H1 (cell line): ENCODE results near the gene ANK3. TPM values are rescaled to one million over a fixed set of nuclear protein-coding genes. Genes with fewer than 3 reads are reported as not detected.

Source experiments
- CTCF ChIA-PET: fragments of 300-600 bp; sonication (Branson Sonifier 250); formaldehyde crosslinking; loops from one replicate; lab custom pipeline; 2021; ENCODE audit not compliant: partially characterized antibody; lab: Charles Lee
- POLR2A ChIA-PET: fragments of 300-600 bp; sonication (Branson Sonifier 250); formaldehyde crosslinking; loops from one replicate; lab custom pipeline; 2021; ENCODE audit warnings: inconsistent platforms; ENCODE audit not compliant: partially characterized antibody; lab: Charles Lee
- DNase-seq, 2 experiments: peaks; one replicate each; pipeline versions ENCODE4 v3.0.0 to v3.0.0-alpha.2; 2010 to 2022; ENCODE audit warnings: low spot score in 2 of 2, low read depth in 1 of 2, mixed read lengths in 1 of 2
- FAIRE-seq: peaks from 2 replicates; lab custom pipeline; 2011; peaks lifted over from hg19 to GRCh38; lab: Jason Lieb, UNC
- H2AFZ ChIP-seq: 2 replicates; pipeline ENCODE4 v1.8.1; 2012; ENCODE audit warnings: low read length, inconsistent platforms
- H2AK5ac ChIP-seq: 2 replicates; pipeline ENCODE4 v1.6.1; 2013; ENCODE audit warnings: low read depth, low read length
- H2BK120ac ChIP-seq: replicated peaks from 2 replicates; pipeline ENCODE3; 2013; ENCODE audit warnings: low read depth, low read length, inconsistent platforms
- H2BK12ac ChIP-seq: 2 replicates; pipeline ENCODE4 v1.6.1; 2013; ENCODE audit warnings: low read depth, low read length
- H2BK15ac ChIP-seq: 2 replicates; pipeline ENCODE4 v1.6.1; 2013; ENCODE audit warnings: low read length
- H2BK20ac ChIP-seq: 2 replicates; pipeline ENCODE4 v1.6.1; 2013; ENCODE audit warnings: low read length
- H2BK5ac ChIP-seq: 2 replicates; pipeline ENCODE4 v1.6.1; 2013; ENCODE audit warnings: low read depth, low read length
- H3K14ac ChIP-seq: 2 replicates; pipeline ENCODE4 v1.6.1; 2013; ENCODE audit warnings: inconsistent platforms; ENCODE audit not compliant: insufficient read length
- H3K18ac ChIP-seq: 2 replicates; pipeline ENCODE4 v1.6.1; 2013; ENCODE audit warnings: low read length; ENCODE audit errors: extremely low read depth
- H3K23ac ChIP-seq: 2 replicates; pipeline ENCODE4 v1.6.1; 2013; ENCODE audit warnings: inconsistent platforms; ENCODE audit not compliant: insufficient read length
- H3K23me2 ChIP-seq: 2 replicates; pipeline ENCODE4 v1.6.1; 2013; ENCODE audit warnings: low read depth, low read length
- H3K27ac ChIP-seq: 2 replicates; pipeline ENCODE4 v1.6.1; 2011; ENCODE audit warnings: low read depth, low read length, inconsistent platforms
- H3K27me3 ChIP-seq, 4 experiments: replicated peaks in 1 of 4; 1 replicate in 1 of 4; 2 replicates in 3 of 4; pipeline versions ENCODE4 v1.6.1 to v1.8.1; 2011 to 2013; ENCODE audit warnings: low read length in 3 of 4, mild to moderate bottlenecking in 3 of 4, inconsistent platforms in 2 of 4, mixed read lengths in 2 of 4, moderate library complexity in 1 of 4; ENCODE audit not compliant: control insufficient read depth in 3 of 4, insufficient read depth in 3 of 4; ENCODE audit errors: extremely low read depth in 1 of 4
- H3K36me3 ChIP-seq, 4 experiments: 2 replicates each; pipeline versions ENCODE4 v1.6.1 to v1.8.1; 2011 to 2013; ENCODE audit warnings: mild to moderate bottlenecking in 4 of 4, low read length in 3 of 4, moderate library complexity in 2 of 4, control low read depth in 1 of 4, inconsistent platforms in 1 of 4; ENCODE audit not compliant: insufficient read depth in 4 of 4, control insufficient read depth in 2 of 4
- H3K4ac ChIP-seq: replicated peaks from 2 replicates; pipeline ENCODE3; 2013; ENCODE audit warnings: low read length, low read depth, mixed read lengths, inconsistent platforms; ENCODE audit not compliant: insufficient read length
- H3K4me1 ChIP-seq, 4 experiments: replicated peaks in 1 of 4; 1 replicate in 1 of 4; 2 replicates in 3 of 4; pipeline versions ENCODE4 v1.6.1 to v1.8.1; 2011 to 2013; ENCODE audit warnings: low read length in 3 of 4, inconsistent platforms in 2 of 4, mixed read lengths in 1 of 4; ENCODE audit not compliant: insufficient read depth in 4 of 4, control insufficient read depth in 3 of 4
- H3K4me2 ChIP-seq, 2 experiments: 2 replicates each; pipeline versions ENCODE4 v1.6.1 to v1.8.1; 2011 to 2013; ENCODE audit warnings: low read depth in 2 of 2, low read length in 2 of 2, control low read depth in 1 of 2, inconsistent platforms in 1 of 2, mild to moderate bottlenecking in 1 of 2; ENCODE audit not compliant: insufficient read depth in 1 of 2
- H3K4me3 ChIP-seq, 4 experiments: fragments of 200-600, 300-600 bp in 1 of 4; sonication (generic), shearing (Covaris generic), sonication (Bioruptor Twin) in 1 of 4; 2 replicates each; pipeline versions ENCODE4 v1.5.1 to v1.8.1; 2011 to 2016; ENCODE audit warnings: low read length in 4 of 4, low read depth in 3 of 4, control low read depth in 2 of 4, inconsistent platforms in 2 of 4, mild to moderate bottlenecking in 2 of 4, mixed read lengths in 1 of 4, moderate library complexity in 1 of 4; ENCODE audit not compliant: insufficient read depth in 2 of 4; ENCODE audit errors: extremely low read depth in 1 of 4
- H3K56ac ChIP-seq: replicated peaks from 2 replicates; pipeline ENCODE3; 2013; ENCODE audit warnings: low read depth, mild to moderate bottlenecking, mixed read lengths, low read length, inconsistent platforms; ENCODE audit not compliant: insufficient read length
- H3K79me1 ChIP-seq: 2 replicates; pipeline ENCODE4 v1.6.1; 2013; ENCODE audit warnings: low read depth, low read length, control low read depth
- H3K79me2 ChIP-seq, 2 experiments: 2 replicates each; pipeline versions ENCODE4 v1.6.1 to v1.8.1; 2012 to 2013; ENCODE audit warnings: low read length in 2 of 2, mild to moderate bottlenecking in 2 of 2, inconsistent platforms in 1 of 2; ENCODE audit not compliant: insufficient read depth in 2 of 2, control insufficient read depth in 1 of 2
- H3K9ac ChIP-seq, 4 experiments: replicated peaks in 1 of 4; 1 replicate in 1 of 4; 2 replicates in 3 of 4; pipeline versions ENCODE4 v1.6.1 to v1.8.1; 2011 to 2013; ENCODE audit warnings: low read depth in 3 of 4, low read length in 3 of 4, control low read depth in 2 of 4, mild to moderate bottlenecking in 2 of 4, moderate library complexity in 2 of 4, inconsistent platforms in 1 of 4; ENCODE audit errors: extremely low read depth in 1 of 4
- H3K9me3 ChIP-seq, 2 experiments: 2 replicates each; pipeline versions ENCODE4 v1.6.1 to v1.8.1; 2012 to 2013; ENCODE audit warnings: mild to moderate bottlenecking in 2 of 2, moderate library complexity in 2 of 2, control low read depth in 1 of 2, inconsistent platforms in 1 of 2, low read depth in 1 of 2, low read length in 1 of 2, mixed read lengths in 1 of 2; ENCODE audit not compliant: insufficient read depth in 2 of 2
- H4K20me1 ChIP-seq, 2 experiments: replicated peaks in 1 of 2; 2 replicates each; pipeline versions ENCODE3 to v1.8.1; 2011 to 2013; ENCODE audit warnings: inconsistent platforms in 2 of 2, low read length in 2 of 2, mild to moderate bottlenecking in 1 of 2; ENCODE audit not compliant: insufficient read depth in 2 of 2, control insufficient read depth in 1 of 2
- H4K5ac ChIP-seq: 2 replicates; pipeline ENCODE4 v1.6.1; 2013; ENCODE audit warnings: low read length, low read depth, mixed read lengths, inconsistent platforms; ENCODE audit not compliant: insufficient read length
- H4K8ac ChIP-seq: 2 replicates; pipeline ENCODE4 v1.8.0; 2013; ENCODE audit warnings: mild to moderate bottlenecking, moderate library complexity, low read length, inconsistent platforms; ENCODE audit not compliant: insufficient read depth; ENCODE audit errors: extremely low read depth
- H4K91ac ChIP-seq: replicated peaks from 2 replicates; pipeline ENCODE3; 2013; ENCODE audit warnings: low read length, mixed read lengths, inconsistent platforms; ENCODE audit not compliant: insufficient read length
- FOSL1 ChIP-seq: IDR thresholded peaks from 2 replicates; pipeline ENCODE4 v1.6.1; 2011; ENCODE audit warnings: mild to moderate bottlenecking, low read depth, low read length, moderate library complexity; ENCODE audit not compliant: insufficient read depth
- GTF2F1 ChIP-seq: IDR thresholded peaks from 2 replicates; pipeline ENCODE4 v1.6.1; 2012; ENCODE audit warnings: low read depth, low read length, improper control_type of control experiment, borderline replicate concordance
- HDAC6 ChIP-seq: IDR thresholded peaks from one replicate; pipeline ENCODE4 v1.7.1; 2012; ENCODE audit warnings: low read depth, mild to moderate bottlenecking, inconsistent platforms, low read length, moderate library complexity
- JUN ChIP-seq: IDR thresholded peaks from 2 replicates; pipeline ENCODE4 v1.6.1; 2011; ENCODE audit warnings: low read depth, mild to moderate bottlenecking, improper control_type of control experiment, low read length
- KDM1A ChIP-seq: fragments of 200-600, 300-600 bp; sonication (generic); IDR thresholded peaks from 2 replicates; pipeline ENCODE4 v1.7.1; 2016; ENCODE audit warnings: mild to moderate bottlenecking, low read length, borderline replicate concordance
- MAFK ChIP-seq: IDR thresholded peaks from 2 replicates; pipeline ENCODE4 v1.6.1; 2012; ENCODE audit warnings: low read depth, mild to moderate bottlenecking, improper control_type of control experiment, low read length
- POU5F1 ChIP-seq: IDR thresholded peaks from 2 replicates; pipeline ENCODE4 v1.6.1; 2011; ENCODE audit warnings: low read depth, mild to moderate bottlenecking, low read length, moderate library complexity
- RAD21 ChIP-seq, 2 experiments: IDR thresholded peaks in 1 of 2; conservative IDR thresholded peaks in 1 of 2; 2 replicates each; pipeline ENCODE4 v1.6.1; 2011; ENCODE audit warnings: low read depth in 2 of 2, low read length in 2 of 2, improper control_type of control experiment in 1 of 2, inconsistent platforms in 1 of 2, mild to moderate bottlenecking in 1 of 2, moderate library complexity in 1 of 2
- SP4 ChIP-seq: IDR thresholded peaks from 2 replicates; pipeline ENCODE4 v1.6.1; 2012; ENCODE audit warnings: low read length, inconsistent platforms
- SRF ChIP-seq: IDR thresholded peaks from 2 replicates; pipeline ENCODE4 v1.6.1; 2011; ENCODE audit warnings: mild to moderate bottlenecking, low read depth, low read length, moderate library complexity
- YY1 ChIP-seq: IDR thresholded peaks from 2 replicates; pipeline ENCODE4 v1.6.1; 2011; ENCODE audit warnings: low read depth, mild to moderate bottlenecking, low read length
- ZNF274 ChIP-seq: IDR thresholded peaks from 2 replicates; pipeline ENCODE4 v1.7.0; 2012; ENCODE audit warnings: low read length, borderline replicate concordance; ENCODE audit errors: extremely low read depth
- WGBS, 2 experiments: shearing (Covaris generic) in 1 of 2; methylation state at CpG; one replicate each; pipeline versions ENCODE4 v1.1.6 to v1.1.7; 2013 to 2015; ENCODE audit warnings: low lambda C conversion rate in 2 of 2, mixed read lengths in 2 of 2, inconsistent platforms in 1 of 2, low coverage in 1 of 2, missing lambda C conversion rate in 1 of 2; ENCODE audit not compliant: insufficient replicate concordance in 2 of 2, insufficient coverage in 1 of 2, insufficient read length in 1 of 2; ENCODE audit errors: extremely low coverage in 1 of 2, missing lambda C conversion rate in 1 of 2; 5-methylcytosine and 5-hydroxymethylcytosine counted together
- polyA plus RNA-seq, 7 experiments: library from polyadenylated mRNA; depleted of rRNA in 3 of 7; stranded (reverse) in 5 of 7; unstranded in 2 of 7; fragments of >200 nt in 5 of 7; fragments of 200-250 nt in 2 of 7; gene quantifications; 1 replicate in 5 of 7; 2 replicates in 1 of 7; 4 replicates in 1 of 7; pipeline versions ENCODE4 v1.2.1 to v1.2.3, GENCODE V29; 2011 to 2013; ENCODE audit warnings: missing spikeins in 2 of 7, mixed read lengths in 2 of 7
- total RNA-seq: library from RNA; stranded (reverse); fragmentation: NEBNext Ultra II Directional; extraction: Animal tissue kit (Norgen Biotek cat#: 25700); gene quantifications from 2 replicates; pipeline ENCODE4 v1.2.1, GENCODE V29; 2021
- TF ChIP-seq, protein P1 (sequence below): IDR thresholded peaks from 2 replicates; pipeline ENCODE4 v1.6.1; 2012; ENCODE audit warnings: inconsistent platforms
- TF ChIP-seq, protein P2 (sequence below): IDR thresholded peaks from 2 replicates; pipeline ENCODE4 v1.6.1; 2011; ENCODE audit warnings: low read depth, mild to moderate bottlenecking, low read length; ENCODE audit not compliant: insufficient read depth

The ANK3 gene
- total and polyA plus RNA-seq, 2 of the 8 experiments (the other 6 are each of a cell fraction or from before 2014, with no cell fraction given): 18.1 to 67.9 TPM

DNA sequence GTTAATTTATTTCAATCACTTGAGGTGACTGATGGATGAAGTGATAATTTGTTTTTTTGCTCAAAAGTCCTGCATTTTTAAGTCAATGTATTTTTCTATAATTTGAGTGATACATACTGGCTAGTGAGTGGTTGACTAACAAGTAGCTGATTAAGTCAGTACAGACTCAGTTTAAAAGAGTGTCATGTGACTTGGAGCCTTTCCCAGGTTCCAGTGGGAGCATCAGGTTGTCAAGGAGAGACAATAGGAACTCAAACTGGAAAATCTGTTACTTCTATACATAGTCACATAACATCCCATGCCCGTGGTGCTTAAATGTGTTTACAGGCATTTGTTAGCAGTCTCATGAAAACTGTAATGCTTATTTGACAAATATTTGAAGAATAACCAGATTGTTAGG, 154.7 kb downstream of the ANK3 start:
- Histone ChIP-seq H4K91ac (no peak overlapping the region), H4K20me1 (no peaks in the 10 kb centered on the region), H2BK12ac (no peak overlapping the region), H3K4ac (no peak overlapping the region), H3K9ac (no peak overlapping the region), H3K27ac (no peak overlapping the region), H3K79me1 (no peaks in the 10 kb centered on the region), H3K4me1 (peaks cover 0 to 3% (median 0%) of the 10 kb centered on the region in 4 experiments; a peak in 3 of 7 replicates), H3K4me2 (no peak overlapping the region), H2AFZ (no peak overlapping the region), H2BK120ac (no peak overlapping the region), H2BK5ac (no peak overlapping the region), H3K79me2 (no peaks in the 10 kb centered on the region), H4K5ac (no peak overlapping the region), H3K27me3 (no peaks in the 10 kb centered on the region), H2BK15ac (no peak overlapping the region), H3K36me3 (no peaks in the 10 kb centered on the region), H2BK20ac (no peak overlapping the region), H3K9me3 (no peaks in the 10 kb centered on the region), H3K14ac (no peak overlapping the region), H3K23me2 (no peaks in the 10 kb centered on the region), H3K4me3 (no peak overlapping the region), H3K56ac (no peak overlapping the region), H3K23ac (no peak overlapping the region), H3K18ac (no peak overlapping the region), H2AK5ac (no peak overlapping the region), H4K8ac (no peak overlapping the region)
- WGBS, 2 experiments: 87% methylated on average over 1 of the region's 1 CpG; no CpG with 5 or more reads in 1 of the 2 experiments
- ChIA-PET POLR2A (no interaction called here), CTCF (interaction anchor here (1.4 kb wide), 1 partner anchor 26 kb away, joined by 5 read pairs; no protein-coding TSS in a partner anchor)
- DNase-seq (no peak), FAIRE-seq (no peak)
- TF ChIP-seq YY1 (no peak), HDAC6 (no peak), GTF2F1 (no peak), SRF (no peak), KDM1A (no peak), POU5F1 (no peak), MAFK (no peak), FOSL1 (no peak), ZNF274 (no peak), JUN (no peak), SP4 (no peak), RAD21 (IDR thresholded peaks at IDR 0.05 in 1 of 2, conservative IDR thresholded peaks at IDR 0.05 in 1 of 2; ENCODE audit: low read depth in 2 of 2, low read length in 2 of 2) (no peak)
- TF ChIP-seq, protein P1, sequence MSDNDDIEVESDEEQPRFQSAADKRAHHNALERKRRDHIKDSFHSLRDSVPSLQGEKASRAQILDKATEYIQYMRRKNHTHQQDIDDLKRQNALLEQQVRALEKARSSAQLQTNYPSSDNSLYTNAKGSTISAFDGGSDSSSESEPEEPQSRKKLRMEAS: no peak
- TF ChIP-seq, protein P2, sequence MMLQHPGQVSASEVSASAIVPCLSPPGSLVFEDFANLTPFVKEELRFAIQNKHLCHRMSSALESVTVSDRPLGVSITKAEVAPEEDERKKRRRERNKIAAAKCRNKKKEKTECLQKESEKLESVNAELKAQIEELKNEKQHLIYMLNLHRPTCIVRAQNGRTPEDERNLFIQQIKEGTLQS: no peak
